ENCODE measurements around the gene CMTR1. TPM values are rescaled to one million over a fixed set of nuclear protein-coding genes. Genes with fewer than 3 reads are reported as not detected.

Gene CMTR1
- total RNA-seq, 1 donor, result 30.7 TPM

GRCh38 chr6:37528541-37528940 is 95.5 kb downstream of the CMTR1 start:
- no peak for TF ChIP-seq CTCF (IDR thresholded peaks at IDR 0.05; ENCODE audit: insufficient read depth, low read length)
- no peak overlapping the region for H3K4me3 ChIP-seq (ENCODE audit: low read depth, low read length)
- DNase-seq (ENCODE audit: low read depth), result no peak

GRCh38 chr6:37530297-37530696 is 97.3 kb downstream of the CMTR1 start:
- no peak for DNase-seq (ENCODE audit: low read depth)
- TF ChIP-seq CTCF (IDR thresholded peaks at IDR 0.05; ENCODE audit: insufficient read depth, low read length), result no peak
- H3K4me3 ChIP-seq (ENCODE audit: low read depth, low read length), result no peak overlapping the region

GRCh38 chr6:37531026-37531425 is 98.0 kb downstream of the CMTR1 start:
- no peak for TF ChIP-seq CTCF (IDR thresholded peaks at IDR 0.05; ENCODE audit: insufficient read depth, low read length)
- DNase-seq (ENCODE audit: low read depth), result no peak
- H3K4me3 ChIP-seq (ENCODE audit: low read depth, low read length), result no peak overlapping the region

Other genes with a start within 250 kb of the CMTR1 start
- gene TBC1D22B, start 175.4 kb upstream of the CMTR1 start, total RNA-seq (ENCODE audit: low replicate concordance), result 3.5 and 4.8 TPM in 2 replicates
- gene TMEM217, start 175.1 kb upstream of the CMTR1 start, total RNA-seq (ENCODE audit: low replicate concordance), result 0.09 TPM in 1 of 2 replicates, not detected in the other
- gene RNF8, start 79.2 kb upstream of the CMTR1 start, total RNA-seq (ENCODE audit: low replicate concordance), result 18.8 and 44.2 TPM in 2 replicates
- 35.0 and 59.9 TPM in 2 replicates for gene CCDC167, start 66.7 kb downstream of the CMTR1 start, total RNA-seq (ENCODE audit: low replicate concordance)